Hepatocyte (in vitro differentiated cells): ENCODE measurements around the gene ACACA. TPM values are rescaled to one million over a fixed set of nuclear protein-coding genes. Genes with fewer than 3 reads are reported as not detected.

Source experiments
- DNase-seq: peaks from one replicate; pipeline ENCODE4 v3.0.0-alpha.2; 2016; ENCODE audit warnings: low spot score
- H2AFZ ChIP-seq: fragments of 200-600 bp; sonication (generic); 2 replicates; pipeline ENCODE4 v1.6.0; 2016; ENCODE audit warnings: antibody characterized with exemption, mild to moderate bottlenecking
- H3K27ac ChIP-seq: fragments of 200-600 bp; sonication (generic); 2 replicates; pipeline ENCODE4 v1.5.1; 2016; ENCODE audit warnings: mild to moderate bottlenecking
- H3K27me3 ChIP-seq: fragments of 200-600 bp; sonication (generic); 2 replicates; pipeline ENCODE4 v1.6.1; 2016
- H3K36me3 ChIP-seq: fragments of 200-600 bp; sonication (generic); replicated peaks from 2 replicates; pipeline ENCODE4 v1.5.1; 2016; ENCODE audit warnings: low read depth; ENCODE audit not compliant: insufficient read depth
- H3K4me1 ChIP-seq: fragments of 200-600 bp; sonication (generic); 2 replicates; pipeline ENCODE4 v1.5.1; 2016; ENCODE audit warnings: mild to moderate bottlenecking, moderate library complexity; ENCODE audit not compliant: insufficient read depth
- H3K4me2 ChIP-seq: fragments of 200-600 bp; sonication (generic); 2 replicates; pipeline ENCODE4 v1.6.0; 2016
- H3K4me3 ChIP-seq: fragments of 200-600 bp; sonication (generic); 2 replicates; pipeline ENCODE4 v1.5.1; 2016; ENCODE audit warnings: mild to moderate bottlenecking
- H3K79me2 ChIP-seq: fragments of 200-600 bp; sonication (generic); 2 replicates; pipeline ENCODE4 v1.6.0; 2017; ENCODE audit warnings: mild to moderate bottlenecking
- H3K9me2 ChIP-seq: fragments of 200-600 bp; sonication (generic); replicated peaks from 2 replicates; pipeline ENCODE4 v1.6.0; 2017; ENCODE audit warnings: mild to moderate bottlenecking; ENCODE audit not compliant: insufficient read depth
- H3K9me3 ChIP-seq: fragments of 200-600 bp; sonication (generic); 2 replicates; pipeline ENCODE4 v1.5.1; 2016; ENCODE audit warnings: low read depth, mild to moderate bottlenecking
- H4K20me1 ChIP-seq: fragments of 200-600 bp; sonication (generic); 2 replicates; pipeline ENCODE4 v1.6.0; 2016; ENCODE audit warnings: mild to moderate bottlenecking; ENCODE audit not compliant: insufficient read depth, poor library complexity, severe bottlenecking
- CTCF ChIP-seq: fragments of 200-600 bp; sonication (generic); IDR thresholded peaks from 2 replicates; pipeline ENCODE4 v1.5.1; 2016; ENCODE audit warnings: antibody characterized with exemption, mild to moderate bottlenecking; ENCODE audit not compliant: poor library complexity
- EZH2 ChIP-seq: fragments of 200-600 bp; sonication (generic); IDR thresholded peaks from 2 replicates; pipeline ENCODE4 v1.6.1; 2016; ENCODE audit warnings: antibody characterized with exemption, mild to moderate bottlenecking, borderline replicate concordance
- EZH2phosphoT487 ChIP-seq: fragments of 200-600 bp; sonication (generic); IDR thresholded peaks from one replicate; pipeline ENCODE4 v1.6.1; 2018; ENCODE audit warnings: antibody characterized with exemption, mild to moderate bottlenecking, low read depth, moderate library complexity; ENCODE audit not compliant: unreplicated experiment, severe bottlenecking
- WGBS: methylation state at CpG from one replicate; pipeline ENCODE4 v1.1.6; 2016; ENCODE audit warnings: low lambda C conversion rate; ENCODE audit errors: missing lambda C conversion rate; 5-methylcytosine and 5-hydroxymethylcytosine counted together
- polyA plus RNA-seq: library from polyadenylated mRNA; unstranded; fragments of >200 nt; fragmentation: Nextera tagmentation; extraction: Ambion mirVana; gene quantifications from 2 replicates; pipeline ENCODE4 v1.2.1, GENCODE V29; 2016
- total RNA-seq: library from RNA; depleted of rRNA; stranded (reverse); fragments of >200 nt; gene quantifications from 2 replicates; pipeline ENCODE4 v1.2.3, GENCODE V29; 2014

Gene ACACA
- total and polyA plus RNA-seq, 2 experiments from 2014 or later: 37.4 to 53.8 TPM

- H3K27me3 ChIP-seq: no peaks in the 10 kb centered on the region
- H2AFZ ChIP-seq: no peak overlapping the region
- H4K20me1 ChIP-seq: no peaks in the 10 kb centered on the region
- no peak overlapping the region for H3K27ac ChIP-seq
- WGBS: 71% methylated on average over 1 of the region's 1 CpG
- H3K79me2 ChIP-seq: no peaks in the 10 kb centered on the region
- H3K36me3 ChIP-seq: no peaks in the 10 kb centered on the region
- no peaks in the 10 kb centered on the region for H3K9me2 ChIP-seq
- no peak overlapping the region for H3K4me2 ChIP-seq
- H3K4me1 ChIP-seq: no peaks in the 10 kb centered on the region
- TF ChIP-seq EZH2 (no peak), CTCF (no peak), EZH2phosphoT487 (no peak)
- no peak overlapping the region for H3K4me3 ChIP-seq
- no peak for DNase-seq
- no peaks in the 10 kb centered on the region for H3K9me3 ChIP-seq
Observed at GRCh38 chr17:37179893-37180292, 226.7 kb downstream of the ACACA start.

- no peaks in the 10 kb centered on the region for H3K9me2 ChIP-seq
- H3K4me3 ChIP-seq: no peak overlapping the region
- no peak for TF ChIP-seq CTCF
- H2AFZ ChIP-seq: no peak overlapping the region
- no peak overlapping the region for H3K27ac ChIP-seq
- no peaks in the 10 kb centered on the region for H3K9me3 ChIP-seq
- 68% methylated on average over 5 of the region's 5 CpGs for WGBS
- no peaks in the 10 kb centered on the region for H4K20me1 ChIP-seq
- DNase-seq: no peak
- H3K27me3 ChIP-seq: no peaks in the 10 kb centered on the region
- H3K4me2 ChIP-seq: no peak overlapping the region
- H3K79me2 ChIP-seq: no peaks in the 10 kb centered on the region
- H3K36me3 ChIP-seq: no peaks in the 10 kb centered on the region
- H3K4me1 ChIP-seq: no peaks in the 10 kb centered on the region
Observed at GRCh38 chr17:37177254-37177870, 229.3 kb downstream of the ACACA start.

GRCh38 chr17:37176723-37177122, 229.9 kb downstream of the ACACA start:
- H3K27ac ChIP-seq: no peak overlapping the region
- no peak for TF ChIP-seq EZH2
- no peaks in the 10 kb centered on the region for H3K36me3 ChIP-seq
- H3K79me2 ChIP-seq: no peaks in the 10 kb centered on the region
- H3K9me3 ChIP-seq: no peaks in the 10 kb centered on the region
- no peak for DNase-seq
- no peaks in the 10 kb centered on the region for H3K4me1 ChIP-seq
- no peaks in the 10 kb centered on the region for H3K27me3 ChIP-seq
- no peaks in the 10 kb centered on the region for H3K9me2 ChIP-seq
- H2AFZ ChIP-seq: no peak overlapping the region
- H3K4me2 ChIP-seq: no peak overlapping the region
- H3K4me3 ChIP-seq: no peak overlapping the region
- H4K20me1 ChIP-seq: no peaks in the 10 kb centered on the region

GRCh38 chr17:37174205-37174604, 232.4 kb downstream of the ACACA start:
- no peaks in the 10 kb centered on the region for H3K79me2 ChIP-seq
- no peak overlapping the region for H2AFZ ChIP-seq
- no peak overlapping the region for H3K27ac ChIP-seq
- no peak overlapping the region for H3K4me2 ChIP-seq
- WGBS: 78% methylated on average over 5 of the region's 5 CpGs
- no peaks in the 10 kb centered on the region for H3K9me3 ChIP-seq
- DNase-seq: peak; percentile 72
- no peaks in the 10 kb centered on the region for H3K27me3 ChIP-seq
- H3K4me3 ChIP-seq: no peak overlapping the region
- H3K36me3 ChIP-seq: no peaks in the 10 kb centered on the region
- H4K20me1 ChIP-seq: no peaks in the 10 kb centered on the region
- H3K4me1 ChIP-seq: no peaks in the 10 kb centered on the region
- TF ChIP-seq EZH2 (no peak), EZH2phosphoT487 (no peak), CTCF (peak; percentile 63)
- no peaks in the 10 kb centered on the region for H3K9me2 ChIP-seq
